K562 (cell line): ENCODE data around the gene SDR39U1. TPM values are rescaled to one million over a fixed set of nuclear protein-coding genes. Genes with fewer than 3 reads are reported as not detected.

Experiments used
- ARNT ChIP-seq, 2 experiments: fragments of 450-650 bp; IDR thresholded peaks; 2 replicates each; pipeline ENCODE4 v1.6.1; 2016; ENCODE audit warnings: mild to moderate bottlenecking in 1 of 2
- CEBPB ChIP-seq: fragments of 450-650 bp; IDR thresholded peaks from 2 replicates; pipeline ENCODE4 v1.6.1; 2016; ENCODE audit warnings: missing genetic modification characterization, missing compliant biosample characterization
- CEBPG ChIP-seq, 3 experiments: fragments of 200-800 bp in 1 of 3; sonication (Bioruptor generic) in 1 of 3; sonication (generic) in 1 of 3; formaldehyde crosslinking in 1 of 3; IDR thresholded peaks in 2 of 3; conservative IDR thresholded peaks in 1 of 3; 2 replicates each; pipeline versions ENCODE4 v1.6.1 to v1.8.0; 2016 to 2022; ENCODE audit warnings: missing compliant biosample characterization in 2 of 3, missing genetic modification characterization in 2 of 3, mild to moderate bottlenecking in 1 of 3, missing genetic modification reagents in 1 of 3
- CHD1 ChIP-seq: fragments of 200-600 bp; sonication (generic); IDR thresholded peaks from one replicate; pipeline ENCODE4 v1.6.1; 2012; ENCODE audit warnings: mild to moderate bottlenecking, moderate library complexity, low read length, inconsistent platforms
- COPS2 ChIP-seq: fragments of 450-650 bp; conservative IDR thresholded peaks from 2 replicates; pipeline ENCODE4 v1.6.1; 2016; ENCODE audit warnings: mild to moderate bottlenecking, moderate library complexity
- DMBX1 ChIP-seq: fragments of 250-450 bp; sonication (Bioruptor Pico); IDR thresholded peaks from 2 replicates; pipeline ENCODE4 v1.8.0; 2022; ENCODE audit warnings: inconsistent platforms, mild to moderate bottlenecking, moderate library complexity, borderline replicate concordance
- EGR1 ChIP-seq: fragments of 450-650 bp; conservative IDR thresholded peaks from 2 replicates; pipeline ENCODE4 v1.6.1; 2017; ENCODE audit warnings: mild to moderate bottlenecking
- ELF4 ChIP-seq: fragments of 450-650 bp; formaldehyde crosslinking; IDR thresholded peaks from 2 replicates; pipeline ENCODE4 v1.4.0; 2022; ENCODE audit warnings: missing genetic modification characterization
- FOXO4 ChIP-seq: fragments of 450-650 bp; formaldehyde crosslinking; IDR thresholded peaks from 2 replicates; pipeline ENCODE4 v1.4.0; 2020; ENCODE audit warnings: mild to moderate bottlenecking, moderate library complexity
- GATAD2A ChIP-seq: fragments of 450-650 bp; IDR thresholded peaks from 2 replicates; pipeline ENCODE4 v1.6.1; 2017
- HNRNPUL1 ChIP-seq: fragments of 200-400 bp; formaldehyde crosslinking; IDR thresholded peaks from 2 replicates; pipeline ENCODE4 v1.6.1; 2017; ENCODE audit warnings: low read length
- JUN ChIP-seq, 2 experiments: sonication (generic) in 1 of 2; formaldehyde crosslinking in 1 of 2; IDR thresholded peaks; 2 replicates each; pipeline versions ENCODE4 v1.6.1 to v1.8.0; 2012 to 2022; ENCODE audit warnings: borderline replicate concordance in 2 of 2, mild to moderate bottlenecking in 2 of 2, improper control_type of control experiment in 1 of 2, low read depth in 1 of 2, low read length in 1 of 2, missing genetic modification reagents in 1 of 2
- NRF1 ChIP-seq, 2 experiments: fragments of 450-650 bp; IDR thresholded peaks in 1 of 2; conservative IDR thresholded peaks in 1 of 2; 2 replicates each; pipeline ENCODE4 v1.6.1; 2014; ENCODE audit warnings: mild to moderate bottlenecking in 2 of 2
- POLR3G ChIP-seq: IDR thresholded peaks from 2 replicates; pipeline ENCODE4 v1.6.1; 2011; ENCODE audit not compliant: insufficient read length, insufficient replicate concordance; ENCODE audit errors: extremely low read depth
- SNRNP70 ChIP-seq: fragments of 200-400 bp; formaldehyde crosslinking; optimal IDR thresholded peaks from 2 replicates; pipeline ENCODE3; 2017; ENCODE audit warnings: low read depth, low read length
- TAF7 ChIP-seq: fragments of 450-650 bp; IDR thresholded peaks from 2 replicates; pipeline ENCODE4 v1.6.1; 2016; ENCODE audit warnings: missing genetic modification characterization, missing compliant biosample characterization
- TAL1 ChIP-seq: fragments of 450-650 bp; IDR thresholded peaks from 2 replicates; pipeline ENCODE4 v1.6.1; 2016; ENCODE audit warnings: mild to moderate bottlenecking
- ZBTB49 ChIP-seq: sonication (generic); formaldehyde crosslinking; IDR thresholded peaks from 2 replicates; pipeline ENCODE4 v1.8.0; 2022; ENCODE audit warnings: missing genetic modification reagents, mild to moderate bottlenecking, borderline replicate concordance
- ZNF324 ChIP-seq: fragments of 250-450 bp; sonication (Bioruptor Pico); IDR thresholded peaks from 2 replicates; pipeline ENCODE4 v1.4.0; 2020; ENCODE audit warnings: mild to moderate bottlenecking
- ZNF41 ChIP-seq: fragments of 250-450 bp; sonication (Bioruptor Pico); conservative IDR thresholded peaks from 2 replicates; pipeline ENCODE4 v1.4.0; 2020; ENCODE audit warnings: mild to moderate bottlenecking
- ZNF507 ChIP-seq: conservative IDR thresholded peaks from 2 replicates; pipeline ENCODE4 v1.6.1; 2017; ENCODE audit warnings: missing genetic modification characterization, missing compliant biosample characterization
- ZNF79 ChIP-seq: fragments of 250-450 bp; sonication (Bioruptor Pico); IDR thresholded peaks from 2 replicates; pipeline ENCODE4 v1.4.0; 2020; ENCODE audit warnings: low read depth, mild to moderate bottlenecking, moderate library complexity
- ZNF830 ChIP-seq: fragments of 250-450 bp; sonication (Bioruptor Pico); IDR thresholded peaks from 2 replicates; pipeline ENCODE4 v1.5.0; 2021; ENCODE audit warnings: mild to moderate bottlenecking
- polyA plus RNA-seq, 8 experiments: library from polyadenylated mRNA; depleted of rRNA in 4 of 8; stranded (reverse) in 5 of 8; unstranded in 3 of 8; fragments of >200 nt; fragmentation: Nextera tagmentation in 2 of 8; fragmentation: Illumina TruSeq in 1 of 8; extraction: Ambion mirVana in 2 of 8; extraction: Trizol in 1 of 8; gene quantifications; 2 replicates each; pipeline versions ENCODE4 v1.2.1 to v1.2.3, GENCODE V29; 2011 to 2014; ENCODE audit warnings: inconsistent platforms in 1 of 8, missing spikeins in 1 of 8
- total RNA-seq, 7 experiments: library from RNA; depleted of rRNA in 6 of 7; stranded (reverse); fragments of >200 nt in 6 of 7; fragmentation: Illumina TruSeq in 2 of 7; extraction: Trizol in 2 of 7; gene quantifications; 2 replicates each; pipeline versions ENCODE4 v1.2.1 to v1.2.3, GENCODE V29; 2011 to 2021; ENCODE audit warnings: low replicate concordance in 1 of 7
- TF ChIP-seq, protein P1 (sequence below), 2 experiments: IDR thresholded peaks; 2 replicates each; pipeline ENCODE4 v1.6.1; 2011; ENCODE audit warnings: borderline replicate concordance in 1 of 2, control low read depth in 1 of 2, low read depth in 1 of 2, low read length in 1 of 2, mild to moderate bottlenecking in 1 of 2, mixed read lengths in 1 of 2, moderate library complexity in 1 of 2; ENCODE audit not compliant: insufficient read depth in 1 of 2, insufficient read length in 1 of 2, poor library complexity in 1 of 2, severe bottlenecking in 1 of 2; ENCODE audit errors: extremely low read depth in 1 of 2

SDR39U1 gene
- total and polyA plus RNA-seq, 9 of the 15 experiments (the other 6 are each of a cell fraction or from before 2014, with no cell fraction given) = 10.4 to 56.1 (median 19.8) TPM

DNA sequence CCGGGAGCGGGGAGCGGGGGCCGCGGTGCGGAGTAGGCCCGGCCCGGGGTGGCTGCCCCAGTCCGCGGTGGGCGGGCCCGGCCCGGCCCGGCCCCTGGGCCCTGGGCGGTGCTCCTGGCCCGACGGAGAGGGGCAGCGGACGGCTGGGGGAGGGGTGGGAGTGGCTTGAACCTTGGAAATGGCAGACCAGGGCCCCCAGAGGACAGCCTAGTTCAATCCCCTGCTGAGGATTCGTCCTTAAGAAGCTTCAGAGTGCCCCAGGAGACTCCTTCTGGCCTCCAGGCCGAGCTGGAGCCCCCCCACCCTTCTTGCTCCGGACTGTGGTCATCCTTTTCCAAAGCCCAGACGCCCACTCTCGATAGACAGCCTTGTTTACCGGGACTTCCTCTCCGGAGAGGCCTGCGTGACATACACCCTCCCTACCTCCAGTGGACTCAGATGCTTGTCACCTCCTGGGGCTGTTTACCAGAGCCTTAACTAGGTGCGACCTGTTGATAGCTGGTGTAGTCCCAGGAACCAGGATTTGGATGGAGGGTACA is 12.4 kb downstream of the SDR39U1 start (continued):
- TF ChIP-seq SNRNP70 (no peak), GATAD2A (no peak), ARNT (IDR thresholded peaks at IDR 0.05) (no peak), FOXO4 (CRISPR knock-in tag) (no peak), ZNF324 (CRISPR knock-in tag) (no peak), JUN (IDR thresholded peaks at IDR 0.05; ENCODE audit: borderline replicate concordance, low read depth, low read length) (no peak), JUN (CRISPR knock-in tag; IDR thresholded peaks at IDR 0.05; ENCODE audit: borderline replicate concordance) (no peak), TAF7 (tag) (no peak), CEBPB (no peak), DMBX1 (no peak), ZNF41 (CRISPR knock-in tag) (no peak), POLR3G (no peak), COPS2 (no peak), TAL1 (no peak), EGR1 (peak; percentile 68), ZNF79 (CRISPR knock-in tag) (no peak), ZBTB49 (CRISPR knock-in tag) (no peak), CEBPG (CRISPR knock-in tag; IDR thresholded peaks at IDR 0.05) (no peak), CEBPG (tag; conservative IDR thresholded peaks at IDR 0.05 in 1 of 2, IDR thresholded peaks at IDR 0.05 in 1 of 2) (no peak; a peak in 1 of 4 replicates), NRF1 (conservative IDR thresholded peaks at IDR 0.05 in 1 of 2, IDR thresholded peaks at IDR 0.05 in 1 of 2) (no peak), ZNF830 (no peak), CHD1 (no peak), HNRNPUL1 (no peak), ZNF507 (tag) (no peak), ELF4 (CRISPR knock-in tag) (no peak)
- TF ChIP-seq, protein P1, sequence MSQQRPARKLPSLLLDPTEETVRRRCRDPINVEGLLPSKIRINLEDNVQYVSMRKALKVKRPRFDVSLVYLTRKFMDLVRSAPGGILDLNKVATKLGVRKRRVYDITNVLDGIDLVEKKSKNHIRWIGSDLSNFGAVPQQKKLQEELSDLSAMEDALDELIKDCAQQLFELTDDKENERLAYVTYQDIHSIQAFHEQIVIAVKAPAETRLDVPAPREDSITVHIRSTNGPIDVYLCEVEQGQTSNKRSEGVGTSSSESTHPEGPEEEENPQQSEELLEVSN (IDR thresholded peaks at IDR 0.05; ENCODE audit: borderline replicate concordance in 1 of 2, extremely low read depth in 1 of 2, insufficient read depth in 1 of 2, insufficient read length in 1 of 2, low read depth in 1 of 2, low read length in 1 of 2, poor library complexity in 1 of 2, severe bottlenecking in 1 of 2) = no peak
